ENCODE data around the gene HMOX2.

DNA sequence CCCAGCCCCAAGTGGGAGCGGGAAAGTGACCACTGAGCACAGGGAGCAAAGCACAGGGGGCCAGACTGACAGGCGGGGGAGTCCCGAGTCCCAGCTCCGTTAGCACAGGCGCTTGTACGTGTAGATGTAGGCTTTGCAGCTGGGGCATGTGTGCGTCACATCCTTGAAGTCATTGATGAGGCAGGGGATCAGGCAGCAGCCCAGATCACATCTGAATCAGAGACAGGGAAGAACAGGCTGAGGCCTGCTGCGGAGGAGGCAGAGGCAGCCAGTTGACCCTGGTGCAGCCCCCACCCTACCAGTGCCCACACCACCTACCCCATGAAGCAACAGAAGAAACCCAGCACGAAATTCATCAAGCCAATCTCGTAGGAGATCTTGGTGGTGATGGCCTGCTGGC lies 36.3 kb downstream of the HMOX2 start:
- TF ChIP-seq, protein P1, sequence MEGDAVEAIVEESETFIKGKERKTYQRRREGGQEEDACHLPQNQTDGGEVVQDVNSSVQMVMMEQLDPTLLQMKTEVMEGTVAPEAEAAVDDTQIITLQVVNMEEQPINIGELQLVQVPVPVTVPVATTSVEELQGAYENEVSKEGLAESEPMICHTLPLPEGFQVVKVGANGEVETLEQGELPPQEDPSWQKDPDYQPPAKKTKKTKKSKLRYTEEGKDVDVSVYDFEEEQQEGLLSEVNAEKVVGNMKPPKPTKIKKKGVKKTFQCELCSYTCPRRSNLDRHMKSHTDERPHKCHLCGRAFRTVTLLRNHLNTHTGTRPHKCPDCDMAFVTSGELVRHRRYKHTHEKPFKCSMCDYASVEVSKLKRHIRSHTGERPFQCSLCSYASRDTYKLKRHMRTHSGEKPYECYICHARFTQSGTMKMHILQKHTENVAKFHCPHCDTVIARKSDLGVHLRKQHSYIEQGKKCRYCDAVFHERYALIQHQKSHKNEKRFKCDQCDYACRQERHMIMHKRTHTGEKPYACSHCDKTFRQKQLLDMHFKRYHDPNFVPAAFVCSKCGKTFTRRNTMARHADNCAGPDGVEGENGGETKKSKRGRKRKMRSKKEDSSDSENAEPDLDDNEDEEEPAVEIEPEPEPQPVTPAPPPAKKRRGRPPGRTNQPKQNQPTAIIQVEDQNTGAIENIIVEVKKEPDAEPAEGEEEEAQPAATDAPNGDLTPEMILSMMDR (IDR thresholded peaks at IDR 0.05; ENCODE audit: low read depth, low read length), result no peak
- no peak for TF ChIP-seq POLR2A (IDR thresholded peaks at IDR 0.05; ENCODE audit: extremely low read depth, insufficient read length)

All from NB4 (cell line).